ENCODE measurements around the gene MYO1H. TPM values are rescaled to one million over a fixed set of nuclear protein-coding genes. Genes with fewer than 3 reads are reported as not detected.

The MYO1H gene
- total RNA-seq, 1 experiment from 2014 or later = not detected

- no peak for TF ChIP-seq JUND (IDR thresholded peaks at IDR 0.05)
- TF ChIP-seq EZH2phosphoT487 (IDR thresholded peaks at IDR 0.05; ENCODE audit: borderline replicate concordance) = no peak
- TF ChIP-seq CEBPB (IDR thresholded peaks at IDR 0.05; ENCODE audit: low read depth) = no peak
- no peak for TF ChIP-seq EZH2 (IDR thresholded peaks at IDR 0.05)
- TF ChIP-seq ELF1 (IDR thresholded peaks at IDR 0.05; ENCODE audit: borderline replicate concordance, low read depth) = no peak
- no peak for TF ChIP-seq POLR2A (IDR thresholded peaks at IDR 0.05; ENCODE audit: borderline replicate concordance, extremely low read depth, insufficient read depth, insufficient read length)
- TF ChIP-seq RAD21 (IDR thresholded peaks at IDR 0.05; ENCODE audit: low read depth) = no peak
- no peak for TF ChIP-seq ATF3 (IDR thresholded peaks at IDR 0.05)
- no peak for TF ChIP-seq CBX3 (IDR thresholded peaks at IDR 0.05; ENCODE audit: low read depth)
- no peak for TF ChIP-seq TCF7L2 (IDR thresholded peaks at IDR 0.05; ENCODE audit: borderline replicate concordance, extremely low read depth, insufficient read depth, insufficient read length)
Observed at GRCh38 chr12:109359131-109359690, 11.5 kb downstream of the MYO1H start (continued).

DNA sequence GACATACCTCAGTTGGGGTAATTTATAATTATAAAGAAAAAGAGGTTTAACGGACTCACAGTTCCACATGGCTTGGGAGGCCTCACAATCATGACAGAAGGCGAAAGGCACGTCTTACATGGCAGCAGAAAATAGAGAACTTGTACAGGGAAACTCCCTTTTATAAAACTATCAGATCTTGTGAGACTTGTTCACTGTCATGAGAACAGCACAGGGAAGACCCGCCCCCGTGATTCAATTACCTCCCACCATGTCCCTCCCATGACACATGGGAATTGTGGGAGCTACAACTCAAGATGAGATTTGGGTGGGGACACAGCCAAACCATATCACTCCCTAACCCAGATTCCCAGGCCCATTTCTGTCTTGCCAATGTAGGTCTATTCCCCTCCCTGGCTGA, 22.1 kb downstream of the MYO1H start:
- no TSS peak for BruUV-seq (replicated peaks)
- H3K9ac ChIP-seq (ENCODE audit: low read length) = no peak overlapping the region
- no peaks in the 10 kb centered on the region for H3K27me3 ChIP-seq (ENCODE audit: insufficient read depth, low read length)
- TF ChIP-seq POLR2A (IDR thresholded peaks at IDR 0.05; ENCODE audit: borderline replicate concordance, extremely low read depth, insufficient read depth, insufficient read length) = no peak
- TF ChIP-seq ZNF274 (IDR thresholded peaks at IDR 0.05; ENCODE audit: low read depth, low read length) = no peak
- TF ChIP-seq POLR2AphosphoS5 (IDR thresholded peaks at IDR 0.05; ENCODE audit: low read depth, low read length) = no peak
- no peak for TF ChIP-seq CEBPB (IDR thresholded peaks at IDR 0.05; ENCODE audit: low read depth)
- TF ChIP-seq SRF (IDR thresholded peaks at IDR 0.05; ENCODE audit: low read depth) = no peak
- no peak for TF ChIP-seq TCF7L2 (IDR thresholded peaks at IDR 0.05; ENCODE audit: borderline replicate concordance, extremely low read depth, insufficient read depth, insufficient read length)
- TF ChIP-seq SIN3A (IDR thresholded peaks at IDR 0.05; ENCODE audit: low read depth) = no peak
- no peak for TF ChIP-seq SP1 (IDR thresholded peaks at IDR 0.05; ENCODE audit: low read depth)
- TF ChIP-seq FOSL1 (IDR thresholded peaks at IDR 0.05; ENCODE audit: low read depth) = no peak
- TF ChIP-seq EGR1 (IDR thresholded peaks at IDR 0.05; ENCODE audit: low read depth) = no peak
- no peak for TF ChIP-seq CBX3 (IDR thresholded peaks at IDR 0.05; ENCODE audit: low read depth)
- TF ChIP-seq ZBTB33 (IDR thresholded peaks at IDR 0.05; ENCODE audit: extremely low read depth, insufficient replicate concordance, low read length) = no peak
- TF ChIP-seq JUND (IDR thresholded peaks at IDR 0.05) = no peak
- TF ChIP-seq ELF1 (IDR thresholded peaks at IDR 0.05; ENCODE audit: borderline replicate concordance, low read depth) = no peak
- TF ChIP-seq EZH2 (IDR thresholded peaks at IDR 0.05) = no peak
- TF ChIP-seq EZH2phosphoT487 (IDR thresholded peaks at IDR 0.05; ENCODE audit: borderline replicate concordance) = no peak
- TF ChIP-seq ZFX (IDR thresholded peaks at IDR 0.05) = no peak
- no peak for TF ChIP-seq REST (IDR thresholded peaks at IDR 0.05; ENCODE audit: low read depth)

More for the DNA sequence above, 22.1 kb downstream of the MYO1H start:
- H2AFZ ChIP-seq (ENCODE audit: low read depth, low read length, poor library complexity, severe bottlenecking) = no peak overlapping the region
- ATAC-seq = no peak
- intact Hi-C loops (cut with micrococcal nuclease) = no loop called here
- DNase-seq (ENCODE audit: low read depth, low spot score) = no peak
- POLR2A ChIA-PET = no interaction called here
- H3K9me3 ChIP-seq (ENCODE audit: control insufficient read depth in 1 of 2, insufficient read depth in 1 of 2, low read depth in 1 of 2, low read length in 2 of 2) = no peaks in the 10 kb centered on the region
- H3K4me1 ChIP-seq (ENCODE audit: control insufficient read depth in 1 of 2, insufficient read depth in 2 of 2, low read length in 2 of 2) = no peaks in the 10 kb centered on the region
- H3K9me2 ChIP-seq (ENCODE audit: insufficient read depth) = no peaks in the 10 kb centered on the region
- no peaks in the 10 kb centered on the region for H3K36me3 ChIP-seq (ENCODE audit: control insufficient read depth in 1 of 2, insufficient read depth in 2 of 2, low read length in 2 of 2)
- no peak overlapping the region for H3K4me3 ChIP-seq (replicated peaks in 1 of 2; ENCODE audit: low read depth in 1 of 2, low read length in 2 of 2)
- RAD21 ChIA-PET (ENCODE audit: low non-redundant PET in 1 of 2, low total read pairs in 2 of 2, uncharacterized antibody in 2 of 2, unreplicated experiment in 2 of 2) = no interaction called here
- no peak overlapping the region for H3K27ac ChIP-seq (ENCODE audit: low read depth, low read length)
- no peak overlapping the region for H3K4me2 ChIP-seq (ENCODE audit: low read length)
- H4K20me1 ChIP-seq (ENCODE audit: insufficient read depth) = no peaks in the 10 kb centered on the region
- CTCF ChIA-PET = no interaction called here
- H3K79me2 ChIP-seq (ENCODE audit: insufficient read depth, low read length) = no peaks in the 10 kb centered on the region

All from HCT116 (cell line).